Measurements from ENCODE around the gene TBC1D7.
A peak's percentile ranks its signal among the peaks of the same experiment; 100 is the strongest.
"Not testable (repeated sequence)": the region's sequence is repeated elsewhere in the genome, so short reads cannot be mapped to it uniquely, and the experiment has no call there.

TBC1D7 gene

DNA sequence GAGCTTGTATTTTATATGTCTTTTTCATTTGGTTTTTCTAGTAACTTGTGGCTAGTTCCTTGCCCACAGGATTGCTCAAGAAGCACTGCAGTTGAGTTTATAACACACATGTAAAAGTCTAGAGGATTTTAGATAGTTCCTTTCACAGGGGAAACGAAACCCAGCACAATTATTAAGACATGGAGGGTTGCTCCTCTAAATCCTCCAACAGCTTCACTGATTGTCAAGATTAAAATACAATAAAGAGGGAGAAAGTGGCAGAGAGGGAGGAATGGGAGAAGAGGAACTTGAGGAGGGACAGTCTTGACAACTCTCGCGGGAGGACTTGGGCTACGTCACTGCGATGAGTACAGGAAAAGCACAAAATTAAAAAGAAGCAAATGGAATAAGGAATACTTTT, 9.7 kb upstream of the TBC1D7 start:
- H3K4me3 ChIP-seq (ENCODE audit: control insufficient read depth, low read depth, low read length): no peak overlapping the region
- TF ChIP-seq, protein P1, sequence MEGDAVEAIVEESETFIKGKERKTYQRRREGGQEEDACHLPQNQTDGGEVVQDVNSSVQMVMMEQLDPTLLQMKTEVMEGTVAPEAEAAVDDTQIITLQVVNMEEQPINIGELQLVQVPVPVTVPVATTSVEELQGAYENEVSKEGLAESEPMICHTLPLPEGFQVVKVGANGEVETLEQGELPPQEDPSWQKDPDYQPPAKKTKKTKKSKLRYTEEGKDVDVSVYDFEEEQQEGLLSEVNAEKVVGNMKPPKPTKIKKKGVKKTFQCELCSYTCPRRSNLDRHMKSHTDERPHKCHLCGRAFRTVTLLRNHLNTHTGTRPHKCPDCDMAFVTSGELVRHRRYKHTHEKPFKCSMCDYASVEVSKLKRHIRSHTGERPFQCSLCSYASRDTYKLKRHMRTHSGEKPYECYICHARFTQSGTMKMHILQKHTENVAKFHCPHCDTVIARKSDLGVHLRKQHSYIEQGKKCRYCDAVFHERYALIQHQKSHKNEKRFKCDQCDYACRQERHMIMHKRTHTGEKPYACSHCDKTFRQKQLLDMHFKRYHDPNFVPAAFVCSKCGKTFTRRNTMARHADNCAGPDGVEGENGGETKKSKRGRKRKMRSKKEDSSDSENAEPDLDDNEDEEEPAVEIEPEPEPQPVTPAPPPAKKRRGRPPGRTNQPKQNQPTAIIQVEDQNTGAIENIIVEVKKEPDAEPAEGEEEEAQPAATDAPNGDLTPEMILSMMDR (conservative IDR thresholded peaks at IDR 0.05; ENCODE audit: control insufficient read depth, insufficient read depth, low read depth, low read length): no peak
- DNase-seq (ENCODE audit: low read depth): no peak

DNA sequence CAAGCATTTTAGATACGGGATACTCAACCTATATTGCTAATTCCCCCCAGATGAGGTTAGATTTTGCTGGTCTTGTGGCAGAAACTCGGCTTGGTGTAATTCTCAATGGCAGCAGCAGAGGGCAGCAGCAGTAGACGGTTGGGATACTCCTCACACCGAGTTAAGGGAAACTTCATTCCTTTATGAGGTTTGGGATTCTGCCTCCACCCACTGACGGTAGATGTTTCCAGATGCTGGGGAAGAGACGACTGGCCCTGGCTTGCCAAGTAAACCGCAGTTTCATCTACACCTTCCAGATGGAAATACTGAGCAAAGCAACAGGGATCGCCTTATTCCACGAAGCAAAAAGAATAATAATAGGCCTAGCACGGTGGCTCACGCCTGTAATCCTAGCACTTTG, 8.2 kb upstream of the TBC1D7 start:
- TF ChIP-seq, protein P1 (conservative IDR thresholded peaks at IDR 0.05; ENCODE audit: control insufficient read depth, insufficient read depth, low read depth, low read length): peak; percentile 98
- peak; percentile 97 for DNase-seq (ENCODE audit: low read depth)
- H3K4me3 ChIP-seq (ENCODE audit: control insufficient read depth, low read depth, low read length): no peak overlapping the region

DNA sequence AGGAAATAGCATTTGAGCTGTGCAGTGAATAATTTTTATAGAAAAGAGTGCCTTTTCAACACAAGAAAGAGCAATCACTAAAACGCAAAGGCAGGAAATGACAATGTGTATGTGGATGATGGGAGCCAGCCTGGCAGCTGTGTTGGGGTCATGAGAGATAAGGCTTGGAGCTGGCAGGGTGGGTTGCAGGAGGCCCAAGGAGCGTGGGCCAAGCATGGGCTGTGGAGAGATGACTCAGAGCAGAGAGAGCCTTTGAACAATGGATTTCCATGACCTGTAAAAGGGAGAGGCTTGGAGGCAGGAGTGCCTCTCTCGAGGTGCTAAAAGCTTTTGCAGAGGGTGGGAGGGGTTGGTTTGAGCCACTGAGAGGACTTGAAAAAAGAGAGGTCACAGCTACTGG, 6.6 kb upstream of the TBC1D7 start:
- DNase-seq (ENCODE audit: low read depth): no peak
- no peak overlapping the region for H3K4me3 ChIP-seq (ENCODE audit: control insufficient read depth, low read depth, low read length)
- TF ChIP-seq, protein P1 (conservative IDR thresholded peaks at IDR 0.05; ENCODE audit: control insufficient read depth, insufficient read depth, low read depth, low read length): no peak

DNA sequence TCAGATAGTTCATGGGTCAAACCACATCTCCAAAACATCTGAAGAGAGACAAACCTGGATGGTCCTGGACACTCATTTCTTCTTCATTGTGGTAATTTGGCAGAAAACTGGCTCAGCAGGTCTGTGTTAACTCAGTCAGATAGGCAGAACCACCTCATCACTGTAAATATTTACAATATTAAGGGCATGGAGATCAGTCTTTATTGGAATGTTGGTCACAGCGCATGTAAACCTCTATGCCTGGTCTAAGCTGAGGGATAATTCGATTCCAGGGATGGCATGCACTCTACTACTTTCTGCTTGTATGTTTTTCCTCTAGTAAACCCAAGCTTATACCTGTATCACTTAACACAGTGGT, 4.0 kb upstream of the TBC1D7 start:
- no peak overlapping the region for H3K4me3 ChIP-seq (ENCODE audit: control insufficient read depth, low read depth, low read length)
- TF ChIP-seq, protein P1 (conservative IDR thresholded peaks at IDR 0.05; ENCODE audit: control insufficient read depth, insufficient read depth, low read depth, low read length): no peak
- DNase-seq (ENCODE audit: low read depth): no peak

DNA sequence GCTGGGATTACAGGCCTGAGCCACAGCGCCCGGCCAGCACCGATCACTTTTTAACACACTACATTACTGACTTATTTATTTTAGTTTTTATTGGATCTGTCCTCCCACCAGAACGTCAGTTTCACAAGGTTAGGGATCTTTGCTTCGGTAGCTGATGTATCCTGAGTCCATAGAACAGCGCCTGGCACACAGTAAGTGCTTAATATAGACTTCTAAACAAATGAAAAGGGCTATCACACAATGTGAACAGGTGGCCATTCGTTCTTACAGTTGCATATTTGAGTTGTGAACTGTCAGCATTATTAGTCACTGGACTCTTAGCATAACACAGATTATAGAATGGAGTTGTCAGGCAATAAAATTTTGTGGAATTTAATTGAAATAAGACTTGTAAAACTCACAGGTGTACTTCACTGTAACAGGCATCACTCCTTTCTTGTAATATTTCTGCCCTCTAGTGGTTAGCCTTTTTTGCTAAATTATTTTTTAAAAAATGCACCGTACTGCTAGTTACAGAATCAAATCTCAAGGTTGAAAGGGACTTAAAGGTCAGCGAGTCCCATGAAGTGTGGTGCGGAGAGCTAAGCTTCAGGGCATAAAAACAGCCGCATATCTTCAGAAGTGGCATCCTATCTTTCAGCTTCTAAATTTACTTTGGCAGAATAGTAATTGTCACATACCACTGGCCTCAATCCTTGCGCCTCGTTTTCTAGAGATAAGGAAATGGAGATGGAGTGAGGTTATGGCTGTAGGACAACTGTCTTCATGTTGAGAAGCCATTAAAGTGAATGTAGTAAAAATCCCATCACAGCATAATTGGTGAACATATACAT, 3.4 kb upstream of the TBC1D7 start:
- DNase-seq (ENCODE audit: low read depth): peak; percentile 44
- TF ChIP-seq, protein P1 (conservative IDR thresholded peaks at IDR 0.05; ENCODE audit: control insufficient read depth, insufficient read depth, low read depth, low read length): peak; percentile 57
- no peak overlapping the region for H3K4me3 ChIP-seq (ENCODE audit: control insufficient read depth, low read depth, low read length)

DNA sequence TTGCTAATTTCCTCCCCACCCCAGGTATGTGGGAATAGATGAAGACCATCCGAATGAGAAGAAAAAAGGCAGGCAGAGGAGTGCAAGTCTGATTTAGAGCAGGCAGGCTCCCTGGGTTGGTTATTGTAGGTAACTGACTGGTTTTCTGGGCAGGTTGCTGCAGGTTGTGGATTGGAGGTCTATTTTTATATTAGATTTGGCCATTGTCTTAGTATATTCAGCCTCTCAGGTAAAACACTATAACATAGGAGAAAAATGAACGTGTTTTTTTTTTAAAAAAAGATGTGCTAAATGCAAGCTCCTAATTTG, 492 bp upstream of the TBC1D7 start:
- DNase-seq (ENCODE audit: low read depth): no peak
- TF ChIP-seq, protein P1 (conservative IDR thresholded peaks at IDR 0.05; ENCODE audit: control insufficient read depth, insufficient read depth, low read depth, low read length): no peak
- H3K4me3 ChIP-seq (ENCODE audit: control insufficient read depth, low read depth, low read length): peak overlapping the region; percentile 96

DNA sequence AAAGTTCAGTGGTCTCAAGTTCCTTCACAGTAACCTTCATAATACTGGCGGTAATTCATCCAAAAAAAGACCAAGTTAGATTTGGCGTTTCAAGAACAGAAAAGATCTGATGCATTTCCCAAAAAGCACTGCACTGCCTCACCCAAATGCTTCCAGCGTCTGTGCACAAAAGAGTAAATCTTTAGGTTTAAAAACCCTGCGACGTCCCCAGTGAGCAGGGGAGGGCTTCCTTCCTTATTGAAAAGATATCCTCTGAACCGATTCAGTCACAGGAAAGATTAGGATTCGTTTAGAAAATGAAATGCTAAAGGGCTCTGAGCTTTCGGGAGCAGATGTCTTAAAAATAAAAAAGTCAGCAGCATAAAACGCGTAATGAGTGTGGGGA, 654 bp downstream of the TBC1D7 start:
- no peak for DNase-seq (ENCODE audit: low read depth)
- TF ChIP-seq, protein P1 (conservative IDR thresholded peaks at IDR 0.05; ENCODE audit: control insufficient read depth, insufficient read depth, low read depth, low read length): no peak
- H3K4me3 ChIP-seq (ENCODE audit: control insufficient read depth, low read depth, low read length): peak overlapping the region; percentile 96

DNA sequence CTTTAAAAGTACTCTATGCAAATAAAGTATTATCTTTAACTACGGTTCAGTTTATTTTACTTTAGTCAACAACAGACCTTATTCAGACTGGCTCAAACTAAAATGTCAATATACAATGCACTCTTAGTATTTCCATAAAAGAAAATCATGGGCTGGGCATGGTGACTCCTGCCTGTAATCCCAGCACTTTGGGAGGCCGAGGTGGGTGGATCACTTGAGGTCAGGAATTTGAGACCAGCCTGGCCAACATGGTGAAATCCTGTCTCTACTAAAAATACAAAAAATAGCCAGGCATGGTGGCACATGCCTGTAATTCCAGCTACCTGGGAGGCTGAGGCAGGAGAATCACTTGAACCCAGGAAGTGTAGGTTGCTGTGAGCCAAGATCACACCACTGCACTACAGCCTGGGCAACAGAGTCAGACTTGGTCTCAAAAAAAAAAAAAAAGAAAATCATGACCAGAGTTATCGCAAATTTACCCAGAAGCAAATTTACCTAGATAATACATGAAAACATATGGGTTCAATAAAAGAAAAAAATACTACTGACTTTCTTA, 2.2 kb downstream of the TBC1D7 start:
- not testable (repeated sequence) for DNase-seq (ENCODE audit: low read depth); H3K4me3 ChIP-seq (ENCODE audit: control insufficient read depth, low read depth, low read length)
